H9 (cell line): Measurements from ENCODE around the gene CPNE5. TPM values are rescaled to one million over a fixed set of nuclear protein-coding genes. Genes with fewer than 3 reads are reported as not detected.

Source experiments
- DNase-seq: peaks from one replicate; pipeline ENCODE4 v3.0.0-alpha.2; 2017
- H2AFZ ChIP-seq: one replicate; pipeline ENCODE4 v1.6.1; 2013; ENCODE audit warnings: mild to moderate bottlenecking, low read length, control low read depth, moderate library complexity
- H2AK5ac ChIP-seq: 2 replicates; pipeline ENCODE4 v1.6.1; 2013; ENCODE audit warnings: low read length, control low read depth, mixed read lengths; ENCODE audit not compliant: insufficient read length
- H2BK120ac ChIP-seq: one replicate; pipeline ENCODE4 v1.6.1; 2013; ENCODE audit warnings: low read depth, mild to moderate bottlenecking, low read length, control low read depth, inconsistent platforms; ENCODE audit not compliant: poor library complexity, severe bottlenecking
- H2BK12ac ChIP-seq: 2 replicates; pipeline ENCODE4 v1.6.1; 2013; ENCODE audit warnings: low read length, control low read depth, mixed read lengths, low read depth; ENCODE audit not compliant: insufficient read length
- H2BK15ac ChIP-seq: 2 replicates; pipeline ENCODE4 v1.6.1; 2013; ENCODE audit warnings: low read depth, low read length, control low read depth
- H2BK20ac ChIP-seq: one replicate; pipeline ENCODE4 v1.6.1; 2013; ENCODE audit warnings: low read depth, mild to moderate bottlenecking, low read length, control low read depth, inconsistent platforms; ENCODE audit not compliant: poor library complexity, severe bottlenecking
- H2BK5ac ChIP-seq: 2 replicates; pipeline ENCODE4 v1.6.1; 2013; ENCODE audit warnings: low read length, control low read depth, mixed read lengths; ENCODE audit not compliant: insufficient read length
- H3K14ac ChIP-seq: 2 replicates; pipeline ENCODE4 v1.6.1; 2013; ENCODE audit warnings: low read length, control low read depth; ENCODE audit not compliant: insufficient read depth
- H3K18ac ChIP-seq: 2 replicates; pipeline ENCODE4 v1.6.1; 2013; ENCODE audit warnings: low read depth, mild to moderate bottlenecking, mixed read lengths, low read length, control low read depth; ENCODE audit not compliant: insufficient read length
- H3K23ac ChIP-seq: 2 replicates; pipeline ENCODE4 v1.6.1; 2013; ENCODE audit warnings: low read length, control low read depth, mixed read lengths, low read depth; ENCODE audit not compliant: insufficient read length
- H3K23me2 ChIP-seq: 2 replicates; pipeline ENCODE4 v1.6.1; 2013; ENCODE audit warnings: low read depth, mild to moderate bottlenecking, mixed read lengths, low read length, control low read depth; ENCODE audit not compliant: insufficient read length, poor library complexity, severe bottlenecking
- H3K27ac ChIP-seq: 2 replicates; pipeline ENCODE4 v1.5.1; 2013; ENCODE audit warnings: low read length, control low read depth, mixed read lengths, low read depth; ENCODE audit not compliant: insufficient read length
- H3K27me3 ChIP-seq: 2 replicates; pipeline ENCODE4 v1.6.1; 2013; ENCODE audit warnings: low read length, control low read depth, inconsistent platforms; ENCODE audit not compliant: insufficient read depth
- H3K4ac ChIP-seq: 2 replicates; pipeline ENCODE4 v1.6.1; 2013; ENCODE audit warnings: low read depth, mild to moderate bottlenecking, control low read depth, inconsistent platforms, low read length, moderate library complexity
- H3K4me1 ChIP-seq: 2 replicates; pipeline ENCODE4 v1.6.1; 2013; ENCODE audit warnings: low read length, control low read depth, inconsistent platforms; ENCODE audit not compliant: insufficient read depth
- H3K4me2 ChIP-seq: 2 replicates; pipeline ENCODE4 v1.6.1; 2013; ENCODE audit warnings: low read length, control low read depth, mixed read lengths; ENCODE audit not compliant: insufficient read length, insufficient read depth
- H3K56ac ChIP-seq: 2 replicates; pipeline ENCODE4 v1.6.1; 2013; ENCODE audit warnings: low read depth, mild to moderate bottlenecking, mixed read lengths, low read length, control low read depth; ENCODE audit not compliant: insufficient read length
- H3K79me1 ChIP-seq: 2 replicates; pipeline ENCODE4 v1.6.1; 2013; ENCODE audit warnings: low read depth, mild to moderate bottlenecking, moderate library complexity, low read length, control low read depth, inconsistent platforms; ENCODE audit not compliant: insufficient read depth, poor library complexity, severe bottlenecking
- H3K79me2 ChIP-seq: 2 replicates; pipeline ENCODE4 v1.6.1; 2013; ENCODE audit warnings: low read length, control low read depth, inconsistent platforms; ENCODE audit not compliant: insufficient read depth
- H3K9ac ChIP-seq: 2 replicates; pipeline ENCODE4 v1.6.1; 2013; ENCODE audit warnings: low read length, control low read depth, mixed read lengths; ENCODE audit not compliant: insufficient read length; ENCODE audit errors: extremely low read depth
- H3K9me3 ChIP-seq: one replicate; pipeline ENCODE4 v1.6.1; 2013; ENCODE audit warnings: low read depth, low read length, inconsistent platforms; ENCODE audit not compliant: control insufficient read depth
- H3T11ph ChIP-seq: one replicate; pipeline ENCODE4 v1.6.1; 2013; ENCODE audit warnings: mild to moderate bottlenecking, low read length, control low read depth, inconsistent platforms
- H4K20me1 ChIP-seq: one replicate; pipeline ENCODE4 v1.6.1; 2013; ENCODE audit not compliant: control insufficient read depth, insufficient read length, insufficient read depth
- H4K5ac ChIP-seq: 2 replicates; pipeline ENCODE4 v1.6.1; 2013; ENCODE audit warnings: low read depth, mild to moderate bottlenecking, mixed read lengths, low read length, control low read depth; ENCODE audit not compliant: insufficient read length
- H4K8ac ChIP-seq: replicated peaks from 2 replicates; pipeline ENCODE4 v1.6.1; 2013; ENCODE audit warnings: low read length, control low read depth, mixed read lengths, low read depth; ENCODE audit not compliant: insufficient read length
- H4K91ac ChIP-seq: 2 replicates; pipeline ENCODE4 v1.6.1; 2013; ENCODE audit warnings: low read depth, mild to moderate bottlenecking, moderate library complexity, mixed read lengths, low read length, control low read depth; ENCODE audit not compliant: insufficient read length
- H3K27ac Mint-ChIP-seq, 3 experiments: 2 replicates in 2 of 3; 3 replicates in 1 of 3; pipeline ENCODE4 v1.8.0; 2020 to 2021; ENCODE audit warnings: mixed read lengths in 3 of 3, mild to moderate bottlenecking in 1 of 3, moderate library complexity in 1 of 3
- H3K27me3 Mint-ChIP-seq: 2 replicates; pipeline ENCODE4 v1.8.0; 2021; ENCODE audit warnings: low read depth, mild to moderate bottlenecking, moderate library complexity, mixed read lengths
- H3K36me3 Mint-ChIP-seq, 3 experiments: 2 replicates in 2 of 3; 3 replicates in 1 of 3; pipeline ENCODE4 v1.8.0; 2020 to 2021; ENCODE audit warnings: low read depth in 3 of 3, mixed read lengths in 3 of 3; ENCODE audit not compliant: insufficient read depth in 1 of 3
- H3K4me1 Mint-ChIP-seq, 2 experiments: 2 replicates each; pipeline ENCODE4 v1.8.0; 2020; ENCODE audit warnings: mixed read lengths in 2 of 2
- H3K4me3 Mint-ChIP-seq, 2 experiments: 2 replicates in 1 of 2; 3 replicates in 1 of 2; pipeline ENCODE4 v1.8.0; 2020 to 2021; ENCODE audit warnings: mild to moderate bottlenecking in 2 of 2, mixed read lengths in 2 of 2, moderate library complexity in 1 of 2
- H3K9me3 Mint-ChIP-seq, 2 experiments: 2 replicates in 1 of 2; 3 replicates in 1 of 2; pipeline ENCODE4 v1.8.0; 2020; ENCODE audit warnings: mild to moderate bottlenecking in 2 of 2, mixed read lengths in 2 of 2, moderate library complexity in 1 of 2
- WGBS: extraction: QIAGEN DNeasy Blood & Tissue Kit; methylation state at CpG from one replicate; pipeline ENCODE4 v1.1.7; 2013; ENCODE audit warnings: missing lambda C conversion rate, low lambda C conversion rate, mixed read lengths; ENCODE audit not compliant: insufficient read length; ENCODE audit errors: extremely low coverage; 5-methylcytosine and 5-hydroxymethylcytosine counted together
- total RNA-seq: library from RNA; stranded (reverse); gene quantifications from 2 replicates; pipeline ENCODE4 v1.2.1, GENCODE V29; 2021
- TF ChIP-seq, protein P1 (sequence below): fragments of 200-600 bp; sonication (generic); conservative IDR thresholded peaks from 3 replicates; pipeline ENCODE4 v1.8.0; 2021; ENCODE audit warnings: antibody characterized with exemption, mild to moderate bottlenecking

Gene CPNE5
- total RNA-seq, 1 experiment from 2014 or later: 0.52 TPM

DNA sequence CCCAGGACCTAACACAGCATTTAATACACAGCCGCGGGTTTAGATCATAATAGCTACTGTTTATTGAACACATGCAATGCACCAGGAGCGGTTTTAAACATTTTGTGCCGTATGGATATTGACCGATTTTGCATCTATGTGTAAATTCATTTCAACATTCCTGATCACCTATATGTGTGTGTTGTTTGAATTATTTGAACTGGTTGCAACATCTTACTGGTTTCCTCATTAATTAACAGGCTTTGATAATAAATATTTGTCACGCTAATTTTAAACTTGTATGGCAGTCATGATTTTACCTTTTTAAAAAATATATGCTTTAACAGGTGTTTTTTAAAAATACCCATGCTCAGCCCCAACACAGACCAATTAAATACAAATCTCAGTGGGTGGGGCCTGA lies 35.8 kb downstream of the CPNE5 start:
- Histone ChIP-seq H2AFZ (no peak overlapping the region), H3K14ac (no peak overlapping the region), H4K8ac (no peak overlapping the region), H2BK15ac (no peak overlapping the region), H3K9ac (no peak overlapping the region), H3K79me2 (no peaks in the 10 kb centered on the region), H3K4me1 (no peaks in the 10 kb centered on the region; the same call in 1 of the 2 replicates), H4K91ac (no peak overlapping the region), H3K79me1 (no peaks in the 10 kb centered on the region), H3K18ac (no peak overlapping the region), H2BK20ac (no peak overlapping the region), H3K9me3 (no peaks in the 10 kb centered on the region), H4K20me1 (no peaks in the 10 kb centered on the region), H3K4me2 (no peak overlapping the region), H2BK120ac (no peak overlapping the region), H3K27ac (no peak overlapping the region), H4K5ac (no peak overlapping the region), H3K4ac (no peak overlapping the region), H3T11ph (no peak overlapping the region), H3K56ac (no peak overlapping the region), H2BK12ac (no peak overlapping the region), H3K23me2 (no peaks in the 10 kb centered on the region), H3K27me3 (no peaks in the 10 kb centered on the region), H3K23ac (no peak overlapping the region), H2AK5ac (no peak overlapping the region), H2BK5ac (no peak overlapping the region)
- H3K4me1 Mint-ChIP-seq: peaks cover 15 to 41% of the 10 kb centered on the region in 2 experiments
- no peaks in the 10 kb centered on the region for H3K36me3 Mint-ChIP-seq
- peaks cover 42% of the 10 kb centered on the region for H3K27me3 Mint-ChIP-seq
- peaks cover 0 to 2% of the 10 kb centered on the region in 2 experiments; a peak in 1 of 5 replicates for H3K9me3 Mint-ChIP-seq
- DNase-seq: no peak
- TF ChIP-seq, protein P1, sequence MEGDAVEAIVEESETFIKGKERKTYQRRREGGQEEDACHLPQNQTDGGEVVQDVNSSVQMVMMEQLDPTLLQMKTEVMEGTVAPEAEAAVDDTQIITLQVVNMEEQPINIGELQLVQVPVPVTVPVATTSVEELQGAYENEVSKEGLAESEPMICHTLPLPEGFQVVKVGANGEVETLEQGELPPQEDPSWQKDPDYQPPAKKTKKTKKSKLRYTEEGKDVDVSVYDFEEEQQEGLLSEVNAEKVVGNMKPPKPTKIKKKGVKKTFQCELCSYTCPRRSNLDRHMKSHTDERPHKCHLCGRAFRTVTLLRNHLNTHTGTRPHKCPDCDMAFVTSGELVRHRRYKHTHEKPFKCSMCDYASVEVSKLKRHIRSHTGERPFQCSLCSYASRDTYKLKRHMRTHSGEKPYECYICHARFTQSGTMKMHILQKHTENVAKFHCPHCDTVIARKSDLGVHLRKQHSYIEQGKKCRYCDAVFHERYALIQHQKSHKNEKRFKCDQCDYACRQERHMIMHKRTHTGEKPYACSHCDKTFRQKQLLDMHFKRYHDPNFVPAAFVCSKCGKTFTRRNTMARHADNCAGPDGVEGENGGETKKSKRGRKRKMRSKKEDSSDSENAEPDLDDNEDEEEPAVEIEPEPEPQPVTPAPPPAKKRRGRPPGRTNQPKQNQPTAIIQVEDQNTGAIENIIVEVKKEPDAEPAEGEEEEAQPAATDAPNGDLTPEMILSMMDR: no peak
- H3K27ac Mint-ChIP-seq: no peak overlapping the region
- no CpG with 5 or more reads among the region's 6 CpGs for WGBS
- no peak overlapping the region for H3K4me3 Mint-ChIP-seq
